Skeletal muscle cell (primary cell): ENCODE measurements around the gene ADSL.
A peak's percentile ranks its signal among the peaks of the same experiment; 100 is the strongest.

Source experiments
- DNase-seq: peaks from one replicate; pipeline ENCODE4 v3.0.0-alpha.2; 2010; ENCODE audit warnings: low read depth
- H3K4me3 ChIP-seq: 2 replicates; pipeline ENCODE4 v1.5.1; 2011; ENCODE audit warnings: low read depth, mild to moderate bottlenecking, control low read depth, low read length, moderate library complexity

Gene ADSL

DNA sequence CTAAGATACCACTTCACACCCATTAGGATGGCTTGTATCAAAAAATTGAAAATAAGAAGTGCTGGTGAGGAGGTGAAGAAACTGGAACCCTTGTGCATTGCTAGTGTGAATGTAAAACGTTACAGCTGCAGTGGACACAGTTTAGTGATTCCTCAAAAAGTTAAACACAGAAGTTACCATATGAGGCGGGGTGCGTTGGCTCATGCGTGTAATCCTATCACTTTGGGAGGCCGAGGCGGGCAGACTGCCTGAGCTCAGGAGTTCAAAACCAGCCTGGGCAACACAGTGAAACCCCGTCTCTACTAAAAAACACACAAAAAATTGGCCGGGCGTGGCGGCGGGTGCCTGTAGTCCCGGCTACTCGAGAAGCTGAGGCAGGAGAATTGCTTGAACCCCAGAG is 67.6 kb downstream of the ADSL start:
- DNase-seq, result no peak
- H3K4me3 ChIP-seq, result no peak overlapping the region

DNA sequence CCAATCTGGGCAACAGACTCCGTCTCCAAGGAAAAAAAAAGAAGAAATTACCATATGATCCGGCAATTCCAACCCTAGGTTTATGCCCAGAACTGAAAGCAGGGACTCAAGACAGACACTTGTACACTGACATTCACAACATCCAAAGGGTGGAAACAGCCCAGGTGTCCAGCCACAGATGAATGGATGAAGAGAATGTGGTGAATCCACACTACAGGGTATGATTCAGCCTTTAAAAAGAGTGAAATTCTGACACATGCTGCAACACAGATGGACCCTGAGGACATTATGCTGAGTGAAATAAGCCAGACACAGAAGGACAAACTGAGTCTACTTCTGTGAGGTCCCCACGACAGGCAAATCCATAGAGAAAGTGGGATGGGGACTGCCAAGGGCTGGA is 68.0 kb downstream of the ADSL start:
- no peak for DNase-seq

DNA sequence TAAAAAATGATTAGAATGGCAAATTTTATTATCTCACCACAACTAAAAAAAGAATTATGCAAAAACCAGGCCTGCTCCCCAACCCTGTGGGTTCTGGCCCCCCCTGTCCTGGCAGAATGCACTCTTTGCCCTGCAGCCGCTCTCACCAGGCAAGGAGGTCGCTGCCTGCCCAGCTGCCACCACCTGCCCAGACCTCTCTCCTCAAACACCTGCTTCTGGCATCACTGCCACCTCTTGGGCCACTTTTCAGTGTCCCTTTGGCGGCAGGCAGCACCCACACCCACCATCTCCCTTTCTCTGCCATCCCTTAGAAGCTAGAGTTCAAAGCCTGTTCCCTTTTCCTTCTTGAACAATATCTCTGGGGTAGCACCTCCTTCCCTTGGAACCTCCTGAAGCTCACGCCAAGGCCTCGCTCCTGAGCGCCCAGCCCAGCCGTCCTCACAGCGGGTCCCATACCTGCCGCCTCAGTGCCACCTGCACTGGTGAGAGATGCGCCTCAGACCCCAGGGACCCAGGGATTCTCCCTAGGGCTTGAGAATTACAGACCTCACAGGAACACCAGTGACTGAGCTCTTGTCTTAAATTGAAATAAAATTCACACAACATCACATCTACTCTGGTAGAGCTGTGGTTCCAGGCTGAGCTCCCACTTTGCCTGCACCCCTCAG is 68.7 kb downstream of the ADSL start:
- DNase-seq, result no peak
- no peak overlapping the region for H3K4me3 ChIP-seq

More for the DNA sequence above, 68.0 kb downstream of the ADSL start:
- H3K4me3 ChIP-seq, result no peak overlapping the region

DNA sequence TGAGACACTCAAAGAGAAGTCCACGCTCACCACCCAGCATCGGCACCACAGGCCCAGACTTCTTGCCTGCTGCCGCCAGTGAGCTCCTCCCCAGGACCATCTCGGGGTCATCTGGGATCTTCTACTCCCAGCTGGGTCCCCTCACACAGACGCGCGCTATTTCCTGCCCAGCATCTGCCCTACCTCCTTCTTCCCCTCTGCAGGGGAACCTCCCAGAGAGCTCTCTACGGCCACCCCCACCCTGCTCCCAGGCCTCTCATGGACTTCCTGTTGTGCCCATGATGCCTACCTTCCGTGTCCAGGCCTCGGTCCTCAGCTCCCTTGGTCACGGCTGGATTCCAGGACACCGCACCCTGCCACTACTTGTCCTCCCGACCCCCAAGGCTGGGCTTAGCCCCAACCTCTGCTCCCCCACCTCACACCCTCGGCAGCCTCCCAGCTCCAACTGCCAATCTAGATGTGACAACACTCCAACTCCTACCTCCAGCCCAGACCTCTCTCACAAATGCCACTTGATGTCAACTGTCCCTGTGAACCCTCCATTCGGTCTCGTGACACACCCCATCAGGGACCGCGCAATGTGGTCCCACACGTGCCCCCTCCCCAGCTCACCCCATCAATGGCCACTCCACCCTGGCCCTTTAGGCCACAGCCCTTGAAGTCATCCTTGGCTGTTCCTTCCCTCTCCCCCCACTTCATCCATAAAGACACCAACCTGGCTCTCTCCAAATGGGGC is 69.4 kb downstream of the ADSL start:
- DNase-seq, result no peak
- H3K4me3 ChIP-seq, result no peak overlapping the region

DNA sequence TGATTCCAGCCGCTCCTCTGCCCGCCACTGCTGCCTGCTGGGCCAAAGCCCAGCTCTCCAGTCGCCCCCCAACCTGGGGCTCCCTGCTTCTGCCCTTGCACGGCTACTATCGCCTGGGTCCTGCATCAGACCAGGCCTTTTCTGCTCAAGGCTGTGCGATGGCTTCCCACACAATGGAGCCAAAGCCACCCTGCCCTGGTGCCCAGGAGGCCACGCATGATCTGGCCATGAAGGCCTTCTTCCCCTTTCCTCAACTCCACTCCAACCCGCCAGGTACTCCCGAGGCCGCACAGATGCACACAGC is 69.9 kb downstream of the ADSL start:
- no peak for DNase-seq
- no peak overlapping the region for H3K4me3 ChIP-seq

DNA sequence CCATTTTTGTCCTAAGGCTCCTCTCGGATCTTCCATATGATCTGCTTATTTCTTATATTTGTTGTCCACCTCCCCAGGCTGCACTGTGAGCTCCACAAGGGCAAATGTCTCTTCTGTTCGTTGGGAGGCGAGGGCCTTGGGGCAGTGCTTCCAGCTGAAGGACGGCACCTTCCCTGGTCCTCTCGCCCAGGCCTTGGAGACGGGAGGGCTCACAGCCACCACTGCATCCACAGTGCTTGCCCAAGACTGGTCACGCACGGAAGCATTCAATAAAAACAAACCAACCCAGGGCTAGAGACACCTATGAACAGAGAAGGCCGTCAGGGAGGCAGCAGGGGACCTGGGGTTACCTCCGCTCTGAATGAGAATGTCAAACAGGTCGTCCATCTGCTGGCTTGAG is 70.3 kb downstream of the ADSL start:
- DNase-seq, result no peak
- no peak overlapping the region for H3K4me3 ChIP-seq

DNA sequence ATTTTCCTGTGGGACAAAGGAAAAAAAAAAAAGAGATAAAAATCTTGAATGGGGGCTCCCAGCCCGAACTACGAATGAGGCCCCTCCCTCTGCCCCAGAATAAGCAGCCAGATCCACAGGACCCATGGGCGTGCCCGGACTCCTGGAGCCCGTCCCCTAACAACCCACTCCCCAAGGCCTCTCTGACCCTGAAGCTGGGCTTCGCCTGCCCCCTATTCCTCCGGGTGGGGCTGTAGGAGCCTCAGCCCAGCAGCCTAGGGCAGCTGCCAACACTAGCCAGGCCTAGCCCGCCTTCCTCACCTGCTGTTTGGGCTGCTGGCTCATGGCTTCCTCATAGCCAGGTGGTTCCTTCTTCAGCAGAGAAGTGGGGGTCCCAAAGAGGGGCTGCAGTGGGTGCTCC is 70.7 kb downstream of the ADSL start:
- H3K4me3 ChIP-seq, result no peak overlapping the region
- no peak for DNase-seq

DNA sequence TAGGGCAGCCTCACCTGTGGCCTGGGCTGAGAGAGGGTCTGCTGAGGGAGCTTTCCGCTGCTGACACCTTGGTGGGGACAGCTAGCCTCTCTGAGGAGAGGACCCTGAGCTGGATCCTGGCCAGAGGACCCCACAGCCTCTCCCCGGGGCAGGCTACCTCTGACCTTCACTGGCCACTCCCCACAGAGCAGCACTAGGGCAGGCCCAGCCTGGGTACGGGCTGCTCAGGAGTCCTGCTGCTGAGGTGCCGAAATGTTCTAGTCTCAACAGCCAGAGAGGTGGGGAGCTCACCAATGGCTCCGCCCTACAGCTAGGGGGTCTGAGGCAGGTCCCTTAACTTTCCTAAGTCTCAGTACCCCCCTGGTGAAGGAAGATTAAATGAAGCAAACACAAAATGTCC is 71.6 kb downstream of the ADSL start:
- DNase-seq, result no peak
- H3K4me3 ChIP-seq, result no peak overlapping the region

DNA sequence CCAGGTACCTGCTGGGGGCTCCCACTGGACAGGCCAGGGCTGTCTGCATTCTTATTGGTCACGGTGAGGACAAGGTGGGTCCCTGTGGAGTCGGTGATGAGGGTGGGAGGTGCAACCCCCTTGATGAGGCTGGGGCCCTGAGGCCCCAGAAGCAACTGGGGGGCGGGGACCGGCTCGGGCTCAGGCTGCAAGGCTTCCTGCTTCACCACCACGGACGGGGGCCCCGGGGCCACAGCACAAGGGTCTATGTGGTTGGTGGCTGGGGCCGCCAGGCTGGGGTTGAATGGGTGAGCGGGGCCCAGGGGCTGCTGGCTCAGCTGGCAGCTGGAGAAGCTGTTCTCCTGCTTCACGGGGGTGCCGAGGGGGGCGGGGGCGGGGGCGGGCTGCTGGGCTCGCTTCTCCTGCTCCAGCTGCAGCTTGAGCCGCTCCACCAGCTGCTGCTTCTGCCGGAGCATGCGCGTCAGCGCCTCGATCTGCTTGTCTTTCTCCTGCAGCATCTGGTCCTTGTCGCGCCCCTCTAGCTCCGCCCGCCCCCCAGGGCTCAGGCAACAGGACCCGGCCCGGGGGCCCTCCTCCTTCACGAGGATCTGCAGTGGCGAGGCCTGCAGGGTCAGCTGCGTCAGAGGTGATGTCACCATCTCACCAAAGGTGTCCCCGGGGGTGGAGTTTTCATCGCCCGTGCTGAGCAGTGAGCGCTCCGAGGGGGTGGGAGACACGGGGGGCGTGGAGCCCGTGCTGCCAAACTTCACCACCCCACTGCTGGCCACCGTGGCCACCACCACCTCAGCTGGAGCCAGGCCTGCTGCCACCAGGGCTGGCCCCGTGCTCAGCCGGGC is 72.3 kb downstream of the ADSL start:
- no peak overlapping the region for H3K4me3 ChIP-seq
- DNase-seq, result no peak

DNA sequence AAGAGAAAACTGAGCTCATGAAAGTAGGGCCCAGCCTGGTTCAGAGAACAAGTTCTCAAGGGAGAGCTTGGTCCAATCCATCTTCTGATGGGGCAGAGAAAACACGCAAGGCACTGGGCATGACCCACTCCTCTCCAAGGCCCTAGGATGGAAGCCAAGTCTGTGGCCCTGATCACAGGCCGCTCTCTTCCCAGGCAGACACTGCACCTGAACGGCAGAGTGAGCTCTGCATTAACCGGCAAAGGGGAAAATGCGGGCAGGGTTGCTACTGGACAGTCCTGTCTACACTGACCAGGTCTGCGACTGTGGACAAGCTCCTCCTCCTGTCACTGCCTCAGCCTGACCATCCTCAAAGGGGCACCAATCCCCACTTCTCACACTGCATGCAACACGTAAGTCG is 73.4 kb downstream of the ADSL start:
- H3K4me3 ChIP-seq, result no peak overlapping the region
- no peak for DNase-seq

DNA sequence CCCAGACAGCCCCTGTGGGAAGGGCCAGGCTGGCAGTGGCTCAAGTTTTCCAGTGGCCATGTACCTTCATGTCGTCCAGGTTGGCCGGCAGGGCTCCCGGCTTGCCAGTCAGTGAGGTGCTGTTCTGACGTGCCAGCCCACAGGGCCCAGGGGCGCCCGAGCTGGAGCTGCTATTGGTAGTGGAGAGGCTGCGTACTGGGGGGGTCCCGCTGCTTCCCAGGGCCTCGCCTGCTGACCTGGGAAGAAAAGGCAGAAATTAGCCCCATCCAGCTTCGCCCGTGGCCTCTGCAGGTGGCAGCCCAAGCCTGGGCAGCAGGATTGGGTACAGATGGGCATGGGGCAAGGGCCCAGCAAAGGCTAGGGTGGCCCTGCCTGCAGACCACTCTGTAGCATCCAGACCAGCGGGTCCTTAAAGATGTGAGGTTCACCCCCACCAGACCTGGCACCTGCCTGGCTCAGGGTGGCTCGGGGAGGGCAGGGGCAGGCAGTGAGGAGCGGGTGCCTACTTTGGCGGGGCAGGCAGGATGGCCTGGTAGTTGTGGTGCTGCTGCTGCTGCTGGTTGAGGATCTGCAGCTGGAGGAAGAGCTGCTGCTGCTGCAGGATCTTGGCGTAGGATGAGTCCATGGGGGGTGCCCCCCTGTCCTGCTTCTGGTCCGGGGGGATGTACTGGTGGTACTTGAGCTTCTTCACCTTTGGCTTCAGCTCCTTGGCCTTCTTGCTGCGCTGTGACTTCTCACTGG is 74.2 kb downstream of the ADSL start:
- no peak for DNase-seq

DNA sequence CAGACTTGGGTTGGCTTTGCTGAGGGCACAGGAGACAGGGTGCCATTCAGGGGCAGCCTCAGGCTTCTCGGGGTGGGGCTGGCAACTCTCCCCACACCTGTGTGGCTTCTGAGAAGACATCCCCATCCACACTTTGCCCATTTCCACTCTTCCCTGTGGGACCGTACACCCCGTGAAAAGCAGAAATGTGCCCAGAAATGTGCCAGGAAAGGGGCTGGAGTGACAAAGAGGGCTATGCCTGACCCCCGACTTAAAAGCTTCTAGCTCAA is 74.7 kb downstream of the ADSL start:
- no peak for DNase-seq

More for the DNA sequence above, 74.2 kb downstream of the ADSL start:
- no peak overlapping the region for H3K4me3 ChIP-seq

DNA sequence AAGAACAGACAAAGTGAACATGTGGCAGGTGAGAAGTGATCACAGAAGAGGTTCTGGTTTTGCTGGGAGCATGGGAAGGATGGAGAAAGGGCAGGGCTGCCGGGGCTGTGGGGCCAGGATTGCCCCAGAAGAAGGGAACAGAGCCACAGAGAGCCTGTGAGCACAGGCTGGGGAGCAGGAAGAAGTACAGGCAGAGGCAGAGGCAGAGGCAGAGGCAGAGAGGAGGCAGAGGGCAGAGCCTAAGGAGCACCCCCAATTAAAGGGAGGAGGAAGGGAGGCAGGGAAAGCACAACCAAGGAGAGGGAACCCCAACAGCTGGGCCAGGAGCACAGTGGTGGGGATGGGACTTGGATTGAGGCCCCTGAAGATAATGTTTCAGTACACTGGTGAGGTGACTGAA is 75.6 kb downstream of the ADSL start:
- no peak for DNase-seq
- no peak overlapping the region for H3K4me3 ChIP-seq

More for the DNA sequence above, 74.7 kb downstream of the ADSL start:
- no peak overlapping the region for H3K4me3 ChIP-seq

DNA sequence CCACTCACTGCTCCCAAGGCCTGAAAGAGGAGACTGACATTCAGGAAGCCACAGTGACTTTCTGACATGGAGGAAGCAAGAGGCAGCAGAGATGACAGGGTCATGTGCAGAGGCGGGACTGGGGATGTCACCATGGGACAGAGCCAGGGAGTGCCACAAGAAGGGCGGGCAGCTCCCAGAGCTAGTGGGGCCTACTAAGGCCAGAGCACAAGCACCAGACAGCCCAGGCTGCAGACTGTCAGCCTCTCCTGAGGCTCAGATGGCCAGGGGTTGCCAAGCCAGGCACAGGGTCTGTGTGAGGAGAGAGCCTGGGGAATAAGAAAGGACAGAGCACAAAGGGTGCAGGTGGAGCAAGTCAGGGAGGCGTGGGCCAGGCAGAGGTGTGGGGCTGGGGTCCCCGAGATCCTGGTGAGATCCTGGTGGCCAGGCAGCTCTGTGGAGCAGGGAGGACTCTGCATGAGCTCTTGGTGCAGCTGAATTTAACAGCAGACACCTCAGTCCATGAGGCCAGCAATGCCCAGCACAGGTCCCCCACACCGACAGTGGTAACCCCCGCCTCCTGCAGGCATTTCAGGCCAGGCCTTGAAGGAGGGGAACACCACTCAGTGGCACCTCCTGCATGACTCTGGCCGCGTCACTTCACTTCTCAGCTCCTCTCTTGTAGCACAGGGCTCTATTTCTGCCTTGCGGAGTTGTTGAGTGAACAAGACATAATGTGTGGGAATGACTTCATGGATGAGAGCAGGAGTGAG is 76.4 kb downstream of the ADSL start:
- no peak overlapping the region for H3K4me3 ChIP-seq
- DNase-seq, result no peak

DNA sequence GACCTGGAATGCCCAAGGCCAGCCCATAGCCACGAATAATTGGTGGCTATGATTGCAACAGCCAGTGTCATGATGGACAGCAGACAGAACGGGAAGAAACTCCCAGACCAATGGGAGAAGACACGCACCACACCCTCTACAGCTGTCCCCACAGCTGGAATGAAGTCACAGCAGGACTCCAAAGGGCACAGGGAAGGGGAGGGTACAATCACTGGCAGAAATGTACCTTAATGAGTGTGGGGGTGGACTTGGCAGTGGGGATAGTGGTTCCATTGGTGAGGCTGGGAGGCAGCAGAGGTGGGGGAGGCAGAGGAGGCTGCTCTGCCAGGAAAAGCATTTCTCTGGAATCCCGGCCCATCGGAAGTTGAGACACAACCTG is 77.0 kb downstream of the ADSL start:
- no peak for DNase-seq

DNA sequence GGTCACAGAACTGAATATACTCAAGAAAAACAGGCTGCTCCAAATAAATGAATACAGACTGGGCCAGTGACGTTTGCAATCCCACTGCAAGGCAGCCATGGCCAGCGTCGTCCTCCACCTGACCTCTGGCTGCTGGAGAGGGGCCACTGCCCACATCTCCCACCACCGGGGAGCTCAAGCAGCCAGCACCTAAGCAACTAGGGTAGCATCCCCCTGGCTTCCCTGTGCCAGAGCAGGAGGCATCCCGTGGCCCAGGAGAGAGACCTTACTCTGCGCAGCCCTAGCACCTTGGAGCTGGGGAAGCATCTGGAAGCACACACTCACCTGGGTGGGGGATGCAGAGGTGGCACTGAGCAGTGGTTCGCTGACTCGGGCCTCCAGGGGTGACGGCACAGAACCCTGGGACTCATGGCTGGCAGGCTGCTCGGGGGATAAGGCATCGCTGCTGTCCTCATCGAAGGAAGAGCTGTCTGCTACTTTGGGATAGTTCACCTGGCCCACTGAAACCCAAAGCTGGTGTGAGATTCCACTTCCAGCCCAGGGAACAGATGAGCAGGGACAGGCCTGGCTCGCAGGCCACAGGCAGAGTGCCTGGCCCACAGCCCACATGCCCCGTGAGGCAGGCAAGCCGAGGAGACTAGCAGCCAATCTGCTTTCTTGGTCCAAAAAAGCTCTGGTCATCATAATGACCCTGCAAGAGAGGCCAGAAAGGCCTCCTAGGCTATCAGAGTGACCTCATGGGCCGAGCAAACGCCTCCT is 77.8 kb downstream of the ADSL start:
- no peak for DNase-seq
- H3K4me3 ChIP-seq, result no peak overlapping the region

More for the DNA sequence above, 77.0 kb downstream of the ADSL start:
- H3K4me3 ChIP-seq, result no peak overlapping the region

DNA sequence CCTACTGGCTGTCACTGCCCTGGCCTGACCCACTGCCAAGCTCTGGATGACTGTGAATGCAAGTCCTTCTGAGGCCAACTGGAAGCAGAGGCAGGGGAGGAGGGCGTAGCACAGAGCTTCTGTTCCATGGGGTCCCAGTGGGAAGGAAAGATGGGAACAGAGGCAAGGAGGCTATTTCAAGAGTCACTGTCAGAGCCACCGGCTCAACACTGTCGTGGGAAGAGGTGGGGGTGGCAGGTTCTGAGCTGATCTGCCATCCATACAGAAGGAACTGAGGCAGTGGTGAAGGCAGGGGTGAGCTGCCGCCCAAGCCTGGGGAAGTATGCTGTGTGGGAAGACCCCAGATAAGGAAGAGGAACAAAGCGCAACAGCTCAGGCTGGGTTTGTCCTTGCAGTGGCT is 78.8 kb downstream of the ADSL start:
- DNase-seq, result no peak
- H3K4me3 ChIP-seq, result no peak overlapping the region

DNA sequence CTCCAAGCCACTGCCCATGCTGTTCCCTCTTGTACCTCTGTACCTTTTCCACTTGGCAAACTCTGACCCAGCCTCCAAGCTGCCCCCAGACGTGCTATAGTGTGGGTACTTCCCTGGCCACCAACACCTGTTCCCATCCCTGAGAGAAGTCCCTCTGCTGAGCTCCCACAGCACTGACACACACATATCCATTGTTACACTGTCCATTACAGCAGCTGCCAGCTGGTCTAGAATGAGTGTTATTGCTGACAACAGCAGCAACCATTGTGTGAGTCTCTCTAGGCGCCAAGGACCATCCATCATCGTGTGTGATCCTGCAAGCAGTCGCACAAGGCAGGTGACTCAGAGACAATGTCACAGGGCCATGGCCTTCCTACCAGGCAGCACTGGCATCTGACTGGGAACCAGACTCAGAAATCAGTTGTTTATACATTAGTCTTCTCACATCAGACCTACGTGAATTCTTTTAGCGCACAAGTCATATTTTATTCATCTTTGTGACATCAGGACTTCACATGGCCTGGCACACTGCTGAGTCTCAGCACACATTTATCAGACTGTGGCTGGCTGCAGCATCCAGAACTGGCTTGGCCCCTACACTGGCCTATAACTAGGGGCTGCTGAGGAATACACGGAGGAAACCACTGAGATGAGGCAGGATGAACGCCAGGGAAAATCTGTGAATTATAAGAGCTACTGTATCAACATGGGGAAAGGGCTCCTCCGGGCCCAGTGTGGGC is 80.5 kb downstream of the ADSL start:
- no peak overlapping the region for H3K4me3 ChIP-seq
- DNase-seq, result peak; percentile 64
